Lung (tissue), 12 donors: ENCODE measurements around the gene TMEM179B. TPM values are rescaled to one million over a fixed set of nuclear protein-coding genes. Genes with fewer than 3 reads are reported as not detected.
"Not testable (repeated sequence)": the region's sequence is repeated elsewhere in the genome, so short reads cannot be mapped to it uniquely, and the experiment has no call there.

Experiments
- ATAC-seq: fragments of 200-7000 bp; cut with Tn5 transposase; one replicate; pipeline ENCODE4 v1.9.1; 2020; ENCODE audit warnings: moderate number of reproducible peaks; ENCODE audit not compliant: insufficient read depth, low FRiP score
- DNase-seq, 3 donors: peaks; one replicate each; pipeline ENCODE4 v3.0.0-alpha.2; 2013 to 2017
- H3K27ac ChIP-seq, 2 donors: one replicate each; pipeline ENCODE4 v1.5.1; 2013; ENCODE audit warnings: mild to moderate bottlenecking in 2 of 2, moderate library complexity in 2 of 2, control low read depth in 1 of 2, inconsistent platforms in 1 of 2, low read depth in 1 of 2, low read length in 1 of 2
- H3K27me3 ChIP-seq, 3 donors: one replicate each; pipeline ENCODE4 v1.5.1; 2013; ENCODE audit warnings: low read length in 2 of 3; ENCODE audit not compliant: control insufficient read depth in 3 of 3, insufficient read depth in 3 of 3
- H3K36me3 ChIP-seq, 4 donors: one replicate each; pipeline ENCODE4 v1.5.1; 2013; ENCODE audit warnings: low read length in 4 of 4, mild to moderate bottlenecking in 1 of 4, moderate library complexity in 1 of 4; ENCODE audit not compliant: control insufficient read depth in 4 of 4, insufficient read depth in 4 of 4
- H3K4me1 ChIP-seq, 5 donors: one replicate each; pipeline ENCODE4 v1.5.1; 2013; ENCODE audit warnings: low read length in 5 of 5, mild to moderate bottlenecking in 2 of 5, moderate library complexity in 1 of 5; ENCODE audit not compliant: control insufficient read depth in 5 of 5, insufficient read depth in 5 of 5
- H3K4me3 ChIP-seq: one replicate; pipeline ENCODE4 v1.5.1; 2013; ENCODE audit warnings: mild to moderate bottlenecking, control low read depth, moderate library complexity
- H3K9ac ChIP-seq, 2 donors: one replicate each; pipeline ENCODE4 v1.5.1; 2013; ENCODE audit warnings: low read length in 2 of 2, control low read depth in 1 of 2; ENCODE audit not compliant: insufficient read depth in 1 of 2
- H3K9me3 ChIP-seq, 4 donors: one replicate each; pipeline ENCODE4 v1.5.1; 2013; ENCODE audit warnings: low read length in 3 of 4, mild to moderate bottlenecking in 1 of 4, moderate library complexity in 1 of 4; ENCODE audit not compliant: control insufficient read depth in 4 of 4, insufficient read depth in 3 of 4
- WGBS, 2 donors: extraction: QIAGEN DNeasy Blood & Tissue Kit; methylation state at CpG; one replicate each; pipeline ENCODE4 v1.1.7; 2013; 5-methylcytosine and 5-hydroxymethylcytosine counted together
- polyA plus RNA-seq, 2 donors: library from polyadenylated mRNA; stranded (reverse); fragments of 200-250 nt; gene quantifications; one replicate each; pipeline ENCODE4 v1.2.1, GENCODE V29; 2013
- total RNA-seq, 2 donors: library from RNA; depleted of rRNA in 1 of 2; stranded (reverse); fragments of >200 nt in 1 of 2; gene quantifications; one replicate each; pipeline ENCODE4 v1.2.1, GENCODE V29; 2014 to 2021
- TF ChIP-seq, protein P1 (sequence below): IDR thresholded peaks from 2 replicates; pipeline ENCODE4 v1.5.1; 2012; ENCODE audit warnings: mild to moderate bottlenecking; ENCODE audit errors: control extremely low read depth, extremely low read depth
- donor health status: control.
- donor health status: control.
- donor health status: Bipolar disorder and iron deficiency.
- donor health status: healthy.
- donor health status: DM: yes; HTN: yes; CAD: no.

TMEM179B gene
- total and polyA plus RNA-seq, 4 donors = 40.0 to 87.6 (median 64.9) TPM

DNA sequence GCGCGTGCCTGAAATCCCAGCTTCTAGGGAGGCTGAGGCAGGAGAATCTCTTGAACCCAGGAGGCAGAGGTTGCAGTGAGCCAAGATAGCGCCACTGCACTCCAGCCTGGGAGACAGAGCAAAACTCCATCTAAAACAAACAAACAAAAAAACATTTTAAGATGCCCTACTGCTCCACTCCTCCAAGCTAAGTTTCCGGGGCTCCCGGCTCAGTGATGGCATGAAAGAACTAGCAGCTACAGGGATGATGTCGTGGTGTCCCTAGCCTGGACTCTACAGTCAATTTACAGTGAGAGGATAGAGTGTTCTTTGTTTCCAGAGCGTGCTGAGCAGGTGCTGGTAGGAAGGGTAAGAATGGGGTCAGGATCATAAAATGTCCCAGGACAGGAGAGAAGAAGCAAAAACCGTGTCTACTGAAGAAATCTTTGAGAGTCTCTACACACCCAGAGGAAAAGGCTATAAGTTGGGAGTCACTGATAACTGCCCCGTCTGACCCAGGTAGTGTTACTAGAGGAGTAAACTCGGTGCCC, 32.1 kb upstream of the TMEM179B start:
- no peak for ATAC-seq
- H3K4me3 ChIP-seq = no peak overlapping the region
- WGBS, 2 donors = 86 to 90% methylated on average over 10 of the region's 10 CpGs
- peaks cover 0 to 16% (median 10%) of the 10 kb centered on the region in 4 donors for H3K36me3 ChIP-seq
- DNase-seq = no peak
- TF ChIP-seq, protein P1, sequence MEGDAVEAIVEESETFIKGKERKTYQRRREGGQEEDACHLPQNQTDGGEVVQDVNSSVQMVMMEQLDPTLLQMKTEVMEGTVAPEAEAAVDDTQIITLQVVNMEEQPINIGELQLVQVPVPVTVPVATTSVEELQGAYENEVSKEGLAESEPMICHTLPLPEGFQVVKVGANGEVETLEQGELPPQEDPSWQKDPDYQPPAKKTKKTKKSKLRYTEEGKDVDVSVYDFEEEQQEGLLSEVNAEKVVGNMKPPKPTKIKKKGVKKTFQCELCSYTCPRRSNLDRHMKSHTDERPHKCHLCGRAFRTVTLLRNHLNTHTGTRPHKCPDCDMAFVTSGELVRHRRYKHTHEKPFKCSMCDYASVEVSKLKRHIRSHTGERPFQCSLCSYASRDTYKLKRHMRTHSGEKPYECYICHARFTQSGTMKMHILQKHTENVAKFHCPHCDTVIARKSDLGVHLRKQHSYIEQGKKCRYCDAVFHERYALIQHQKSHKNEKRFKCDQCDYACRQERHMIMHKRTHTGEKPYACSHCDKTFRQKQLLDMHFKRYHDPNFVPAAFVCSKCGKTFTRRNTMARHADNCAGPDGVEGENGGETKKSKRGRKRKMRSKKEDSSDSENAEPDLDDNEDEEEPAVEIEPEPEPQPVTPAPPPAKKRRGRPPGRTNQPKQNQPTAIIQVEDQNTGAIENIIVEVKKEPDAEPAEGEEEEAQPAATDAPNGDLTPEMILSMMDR = no peak
- H3K27me3 ChIP-seq = no peaks in the 10 kb centered on the region
- H3K9ac ChIP-seq = no peak overlapping the region
- no peaks in the 10 kb centered on the region for H3K9me3 ChIP-seq
- no peak overlapping the region for H3K27ac ChIP-seq
- peaks cover 0 to 11% (median 0%) of the 10 kb centered on the region in 5 donors for H3K4me1 ChIP-seq

- Histone ChIP-seq H3K4me1 (peaks cover 0 to 19% (median 7%) of the 10 kb centered on the region in 5 donors), H3K27ac (no peak overlapping the region), H3K4me3 (no peak overlapping the region), H3K9me3 (no peaks in the 10 kb centered on the region), H3K36me3 (peaks cover 0 to 5% (median 2%) of the 10 kb centered on the region in 4 donors), H3K27me3 (no peaks in the 10 kb centered on the region), H3K9ac (no peak overlapping the region)
- no peak for DNase-seq
- TF ChIP-seq, protein P1 = no peak
- ATAC-seq = no peak
- 65 to 73% methylated on average over 9 of the region's 9 CpGs for WGBS, 2 donors
Observed at GRCh38 chr11:62757846-62758788, 29.1 kb upstream of the TMEM179B start.

- WGBS, 2 donors = 33 to 39% methylated on average over 9 of the region's 9 CpGs
Observed at GRCh38 chr11:62760867-62761227, 26.4 kb upstream of the TMEM179B start.

DNA sequence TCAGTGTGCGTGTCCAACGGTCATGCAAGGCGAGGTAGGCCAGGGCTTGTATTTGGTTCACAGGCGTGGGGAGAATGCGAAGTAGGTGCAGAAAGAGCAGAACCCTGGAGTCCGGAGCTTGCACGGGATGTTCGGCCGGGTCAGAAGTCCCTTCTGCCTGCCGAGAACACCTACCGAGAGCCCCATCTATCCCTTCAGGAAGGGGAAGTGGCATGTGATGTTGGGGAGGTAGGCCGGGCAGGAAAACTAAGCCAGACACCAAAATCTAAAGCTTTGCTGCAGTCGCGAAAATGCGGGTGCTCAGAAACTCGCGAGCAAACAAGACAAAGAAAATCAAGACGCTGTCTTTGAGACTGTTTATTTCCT, 16.4 kb upstream of the TMEM179B start:
- no peaks in the 10 kb centered on the region for H3K9me3 ChIP-seq
- DNase-seq = peak in 1 of 3 donors; percentile 40
- peak overlapping the region; percentile 90 to 98 for H3K27ac ChIP-seq
- H3K4me1 ChIP-seq = peaks cover 0 to 14% (median 3%) of the 10 kb centered on the region in 5 donors
- TF ChIP-seq, protein P1 = no peak
- WGBS, 2 donors = 2% methylated on average over 18 of the region's 18 CpGs
- H3K36me3 ChIP-seq = peaks cover 6 to 20% (median 17%) of the 10 kb centered on the region in 4 donors
- peak overlapping the region; percentile 52 for H3K4me3 ChIP-seq
- H3K9ac ChIP-seq = peak overlapping the region; percentile 35 to 73
- no peaks in the 10 kb centered on the region for H3K27me3 ChIP-seq
- ATAC-seq = no peak

More at GRCh38 chr11:62760867-62761227, 26.4 kb upstream of the TMEM179B start:
- Histone ChIP-seq H3K4me1 (peaks cover 0 to 11% (median 5%) of the 10 kb centered on the region in 5 donors), H3K27ac (peak overlapping the region in 1 of 2 donors; percentile 49), H3K36me3 (peaks cover 0 to 11% (median 8%) of the 10 kb centered on the region in 4 donors)
- not testable (repeated sequence) for H3K4me3 ChIP-seq, H3K27me3 ChIP-seq, ATAC-seq, H3K9me3 ChIP-seq, H3K9ac ChIP-seq, DNase-seq
